H1 (cell line): ENCODE results near the gene PRRT1. TPM values are rescaled to one million over a fixed set of nuclear protein-coding genes. Genes with fewer than 3 reads are reported as not detected.

Experiments used
- CTCF ChIA-PET: fragments of 300-600 bp; sonication (Branson Sonifier 250); formaldehyde crosslinking; loops from one replicate; lab custom pipeline; 2021; ENCODE audit not compliant: partially characterized antibody; lab: Charles Lee
- POLR2A ChIA-PET: fragments of 300-600 bp; sonication (Branson Sonifier 250); formaldehyde crosslinking; loops from one replicate; lab custom pipeline; 2021; ENCODE audit warnings: inconsistent platforms; ENCODE audit not compliant: partially characterized antibody; lab: Charles Lee
- DNase-seq, 2 experiments: peaks; one replicate each; pipeline versions ENCODE4 v3.0.0 to v3.0.0-alpha.2; 2010 to 2022; ENCODE audit warnings: low spot score in 2 of 2, low read depth in 1 of 2, mixed read lengths in 1 of 2
- FAIRE-seq: peaks from 2 replicates; lab custom pipeline; 2011; peaks lifted over from hg19 to GRCh38; lab: Jason Lieb, UNC
- H2AFZ ChIP-seq: 2 replicates; pipeline ENCODE4 v1.8.1; 2012; ENCODE audit warnings: low read length, inconsistent platforms
- H2AK5ac ChIP-seq: 2 replicates; pipeline ENCODE4 v1.6.1; 2013; ENCODE audit warnings: low read depth, low read length
- H2BK120ac ChIP-seq: replicated peaks from 2 replicates; pipeline ENCODE3; 2013; ENCODE audit warnings: low read depth, low read length, inconsistent platforms
- H2BK12ac ChIP-seq: 2 replicates; pipeline ENCODE4 v1.6.1; 2013; ENCODE audit warnings: low read depth, low read length
- H2BK15ac ChIP-seq: 2 replicates; pipeline ENCODE4 v1.6.1; 2013; ENCODE audit warnings: low read length
- H2BK20ac ChIP-seq: 2 replicates; pipeline ENCODE4 v1.6.1; 2013; ENCODE audit warnings: low read length
- H2BK5ac ChIP-seq: 2 replicates; pipeline ENCODE4 v1.6.1; 2013; ENCODE audit warnings: low read depth, low read length
- H3K14ac ChIP-seq: 2 replicates; pipeline ENCODE4 v1.6.1; 2013; ENCODE audit warnings: inconsistent platforms; ENCODE audit not compliant: insufficient read length
- H3K18ac ChIP-seq: 2 replicates; pipeline ENCODE4 v1.6.1; 2013; ENCODE audit warnings: low read length; ENCODE audit errors: extremely low read depth
- H3K23ac ChIP-seq: 2 replicates; pipeline ENCODE4 v1.6.1; 2013; ENCODE audit warnings: inconsistent platforms; ENCODE audit not compliant: insufficient read length
- H3K23me2 ChIP-seq: 2 replicates; pipeline ENCODE4 v1.6.1; 2013; ENCODE audit warnings: low read depth, low read length
- H3K27ac ChIP-seq: 2 replicates; pipeline ENCODE4 v1.6.1; 2011; ENCODE audit warnings: low read depth, low read length, inconsistent platforms
- H3K27me3 ChIP-seq, 4 experiments: replicated peaks in 1 of 4; 1 replicate in 1 of 4; 2 replicates in 3 of 4; pipeline versions ENCODE4 v1.6.1 to v1.8.1; 2011 to 2013; ENCODE audit warnings: low read length in 3 of 4, mild to moderate bottlenecking in 3 of 4, inconsistent platforms in 2 of 4, mixed read lengths in 2 of 4, moderate library complexity in 1 of 4; ENCODE audit not compliant: control insufficient read depth in 3 of 4, insufficient read depth in 3 of 4; ENCODE audit errors: extremely low read depth in 1 of 4
- H3K36me3 ChIP-seq, 4 experiments: 2 replicates each; pipeline versions ENCODE4 v1.6.1 to v1.8.1; 2011 to 2013; ENCODE audit warnings: mild to moderate bottlenecking in 4 of 4, low read length in 3 of 4, moderate library complexity in 2 of 4, control low read depth in 1 of 4, inconsistent platforms in 1 of 4; ENCODE audit not compliant: insufficient read depth in 4 of 4, control insufficient read depth in 2 of 4
- H3K4ac ChIP-seq: replicated peaks from 2 replicates; pipeline ENCODE3; 2013; ENCODE audit warnings: low read length, low read depth, mixed read lengths, inconsistent platforms; ENCODE audit not compliant: insufficient read length
- H3K4me1 ChIP-seq, 4 experiments: replicated peaks in 1 of 4; 1 replicate in 1 of 4; 2 replicates in 3 of 4; pipeline versions ENCODE4 v1.6.1 to v1.8.1; 2011 to 2013; ENCODE audit warnings: low read length in 3 of 4, inconsistent platforms in 2 of 4, mixed read lengths in 1 of 4; ENCODE audit not compliant: insufficient read depth in 4 of 4, control insufficient read depth in 3 of 4
- H3K4me2 ChIP-seq, 2 experiments: 2 replicates each; pipeline versions ENCODE4 v1.6.1 to v1.8.1; 2011 to 2013; ENCODE audit warnings: low read depth in 2 of 2, low read length in 2 of 2, control low read depth in 1 of 2, inconsistent platforms in 1 of 2, mild to moderate bottlenecking in 1 of 2; ENCODE audit not compliant: insufficient read depth in 1 of 2
- H3K4me3 ChIP-seq, 4 experiments: fragments of 200-600, 300-600 bp in 1 of 4; sonication (generic), shearing (Covaris generic), sonication (Bioruptor Twin) in 1 of 4; 2 replicates each; pipeline versions ENCODE4 v1.5.1 to v1.8.1; 2011 to 2016; ENCODE audit warnings: low read length in 4 of 4, low read depth in 3 of 4, control low read depth in 2 of 4, inconsistent platforms in 2 of 4, mild to moderate bottlenecking in 2 of 4, mixed read lengths in 1 of 4, moderate library complexity in 1 of 4; ENCODE audit not compliant: insufficient read depth in 2 of 4; ENCODE audit errors: extremely low read depth in 1 of 4
- H3K56ac ChIP-seq: replicated peaks from 2 replicates; pipeline ENCODE3; 2013; ENCODE audit warnings: low read depth, mild to moderate bottlenecking, mixed read lengths, low read length, inconsistent platforms; ENCODE audit not compliant: insufficient read length
- H3K79me1 ChIP-seq: 2 replicates; pipeline ENCODE4 v1.6.1; 2013; ENCODE audit warnings: low read depth, low read length, control low read depth
- H3K79me2 ChIP-seq, 2 experiments: 2 replicates each; pipeline versions ENCODE4 v1.6.1 to v1.8.1; 2012 to 2013; ENCODE audit warnings: low read length in 2 of 2, mild to moderate bottlenecking in 2 of 2, inconsistent platforms in 1 of 2; ENCODE audit not compliant: insufficient read depth in 2 of 2, control insufficient read depth in 1 of 2
- H3K9ac ChIP-seq, 4 experiments: replicated peaks in 1 of 4; 1 replicate in 1 of 4; 2 replicates in 3 of 4; pipeline versions ENCODE4 v1.6.1 to v1.8.1; 2011 to 2013; ENCODE audit warnings: low read depth in 3 of 4, low read length in 3 of 4, control low read depth in 2 of 4, mild to moderate bottlenecking in 2 of 4, moderate library complexity in 2 of 4, inconsistent platforms in 1 of 4; ENCODE audit errors: extremely low read depth in 1 of 4
- H3K9me3 ChIP-seq, 2 experiments: 2 replicates each; pipeline versions ENCODE4 v1.6.1 to v1.8.1; 2012 to 2013; ENCODE audit warnings: mild to moderate bottlenecking in 2 of 2, moderate library complexity in 2 of 2, control low read depth in 1 of 2, inconsistent platforms in 1 of 2, low read depth in 1 of 2, low read length in 1 of 2, mixed read lengths in 1 of 2; ENCODE audit not compliant: insufficient read depth in 2 of 2
- H4K20me1 ChIP-seq, 2 experiments: replicated peaks in 1 of 2; 2 replicates each; pipeline versions ENCODE3 to v1.8.1; 2011 to 2013; ENCODE audit warnings: inconsistent platforms in 2 of 2, low read length in 2 of 2, mild to moderate bottlenecking in 1 of 2; ENCODE audit not compliant: insufficient read depth in 2 of 2, control insufficient read depth in 1 of 2
- H4K5ac ChIP-seq: 2 replicates; pipeline ENCODE4 v1.6.1; 2013; ENCODE audit warnings: low read length, low read depth, mixed read lengths, inconsistent platforms; ENCODE audit not compliant: insufficient read length
- H4K8ac ChIP-seq: 2 replicates; pipeline ENCODE4 v1.8.0; 2013; ENCODE audit warnings: mild to moderate bottlenecking, moderate library complexity, low read length, inconsistent platforms; ENCODE audit not compliant: insufficient read depth; ENCODE audit errors: extremely low read depth
- H4K91ac ChIP-seq: replicated peaks from 2 replicates; pipeline ENCODE3; 2013; ENCODE audit warnings: low read length, mixed read lengths, inconsistent platforms; ENCODE audit not compliant: insufficient read length
- BACH1 ChIP-seq: IDR thresholded peaks from 2 replicates; pipeline ENCODE4 v1.6.1; 2012; ENCODE audit warnings: low read length, improper control_type of control experiment
- CEBPB ChIP-seq: IDR thresholded peaks from 2 replicates; pipeline ENCODE4 v1.6.1; 2012; ENCODE audit warnings: low read depth, low read length
- HDAC2 ChIP-seq, 2 experiments: fragments of 300-600 bp in 1 of 2; sonication (generic) in 1 of 2; IDR thresholded peaks; 2 replicates each; pipeline ENCODE4 v1.6.1; 2011 to 2012; ENCODE audit warnings: low read depth in 2 of 2, low read length in 2 of 2, mild to moderate bottlenecking in 2 of 2, moderate library complexity in 2 of 2, borderline replicate concordance in 1 of 2, inconsistent platforms in 1 of 2
- HDAC6 ChIP-seq: IDR thresholded peaks from one replicate; pipeline ENCODE4 v1.7.1; 2012; ENCODE audit warnings: low read depth, mild to moderate bottlenecking, inconsistent platforms, low read length, moderate library complexity
- JUN ChIP-seq: IDR thresholded peaks from 2 replicates; pipeline ENCODE4 v1.6.1; 2011; ENCODE audit warnings: low read depth, mild to moderate bottlenecking, improper control_type of control experiment, low read length
- KDM5A ChIP-seq: fragments of 200-600 bp; IDR thresholded peaks from 2 replicates; pipeline ENCODE4 v1.7.1; 2012; ENCODE audit warnings: mild to moderate bottlenecking, low read length, inconsistent platforms, mixed read lengths
- RAD21 ChIP-seq, 2 experiments: IDR thresholded peaks in 1 of 2; conservative IDR thresholded peaks in 1 of 2; 2 replicates each; pipeline ENCODE4 v1.6.1; 2011; ENCODE audit warnings: low read depth in 2 of 2, low read length in 2 of 2, improper control_type of control experiment in 1 of 2, inconsistent platforms in 1 of 2, mild to moderate bottlenecking in 1 of 2, moderate library complexity in 1 of 2
- RBBP5 ChIP-seq: IDR thresholded peaks from 2 replicates; pipeline ENCODE4 v1.7.1; 2012; ENCODE audit warnings: low read depth, mild to moderate bottlenecking, inconsistent platforms, low read length, moderate library complexity, borderline replicate concordance
- SP1 ChIP-seq: IDR thresholded peaks from 2 replicates; pipeline ENCODE4 v1.6.1; 2011; ENCODE audit warnings: low read depth, low read length
- TBP ChIP-seq: IDR thresholded peaks from 2 replicates; pipeline ENCODE4 v1.6.1; 2011; ENCODE audit warnings: low read depth, low read length, improper control_type of control experiment
- TCF12 ChIP-seq: IDR thresholded peaks from 2 replicates; pipeline ENCODE4 v1.6.1; 2011; ENCODE audit warnings: low read depth, mild to moderate bottlenecking, low read length
- WGBS, 2 experiments: shearing (Covaris generic) in 1 of 2; methylation state at CpG; one replicate each; pipeline versions ENCODE4 v1.1.6 to v1.1.7; 2013 to 2015; ENCODE audit warnings: low lambda C conversion rate in 2 of 2, mixed read lengths in 2 of 2, inconsistent platforms in 1 of 2, low coverage in 1 of 2, missing lambda C conversion rate in 1 of 2; ENCODE audit not compliant: insufficient replicate concordance in 2 of 2, insufficient coverage in 1 of 2, insufficient read length in 1 of 2; ENCODE audit errors: extremely low coverage in 1 of 2, missing lambda C conversion rate in 1 of 2; 5-methylcytosine and 5-hydroxymethylcytosine counted together
- polyA plus RNA-seq, 7 experiments: library from polyadenylated mRNA; depleted of rRNA in 3 of 7; stranded (reverse) in 5 of 7; unstranded in 2 of 7; fragments of >200 nt in 5 of 7; fragments of 200-250 nt in 2 of 7; gene quantifications; 1 replicate in 5 of 7; 2 replicates in 1 of 7; 4 replicates in 1 of 7; pipeline versions ENCODE4 v1.2.1 to v1.2.3, GENCODE V29; 2011 to 2013; ENCODE audit warnings: missing spikeins in 2 of 7, mixed read lengths in 2 of 7
- total RNA-seq: library from RNA; stranded (reverse); fragmentation: NEBNext Ultra II Directional; extraction: Animal tissue kit (Norgen Biotek cat#: 25700); gene quantifications from 2 replicates; pipeline ENCODE4 v1.2.1, GENCODE V29; 2021
- TF ChIP-seq, protein P1 (sequence below): IDR thresholded peaks from 2 replicates; pipeline ENCODE4 v1.6.1; 2012; ENCODE audit warnings: inconsistent platforms
- TF ChIP-seq, protein P2 (sequence below): IDR thresholded peaks from 2 replicates; pipeline ENCODE4 v1.6.1; 2012; ENCODE audit warnings: inconsistent platforms

PRRT1 gene
- total and polyA plus RNA-seq, 2 of the 8 experiments (the other 6 are each of a cell fraction or from before 2014, with no cell fraction given) = 0.71 to 2.8 TPM

GRCh38 chr6:32115623-32116022 lies 36.1 kb downstream of the PRRT1 start:
- H3K4ac ChIP-seq = no peak overlapping the region
- H3K4me1 ChIP-seq = peaks cover 0 to 5% (median under 1%) of the 10 kb centered on the region in 4 experiments; a peak in 4 of 7 replicates
- peaks cover 0 to under 1% (median 0%) of the 10 kb centered on the region in 4 experiments; a peak in 1 of 7 replicates for H3K27me3 ChIP-seq
- ChIA-PET CTCF (interaction anchor here (1.2 to 4.8 kb wide), 8 partner anchors 13 to 52 kb away, joined by 3 to 76 read pairs (median 9); partner anchors contain the start of genes ATF6B and FKBPL), POLR2A (interaction anchor here (2.2 kb wide), 1 partner anchor 61 kb away, joined by 10 read pairs; the partner anchor contains the start of gene AGPAT1)
- H2AFZ ChIP-seq = no peak overlapping the region
- peaks cover 6 to 23% (median 11%) of the 10 kb centered on the region in 4 experiments; a peak in 6 of 8 replicates for H3K36me3 ChIP-seq
- no peak overlapping the region for H2BK5ac ChIP-seq
- peaks cover 5% of the 10 kb centered on the region in 2 experiments for H4K20me1 ChIP-seq
- H2BK20ac ChIP-seq = no peak overlapping the region
- H2AK5ac ChIP-seq = no peak overlapping the region
- H3K23ac ChIP-seq = no peak overlapping the region
- H4K91ac ChIP-seq = no peak overlapping the region
- no peak overlapping the region for H3K14ac ChIP-seq
- H3K4me3 ChIP-seq = no peak overlapping the region
- no peak overlapping the region for H2BK12ac ChIP-seq
- no peak for DNase-seq
- WGBS, 2 experiments = 90% methylated on average over 6 of the region's 6 CpGs; no CpG with 5 or more reads in 1 of the 2 experiments
- no peaks in the 10 kb centered on the region for H3K23me2 ChIP-seq
- H4K5ac ChIP-seq = no peak overlapping the region
- H2BK120ac ChIP-seq = no peak overlapping the region
- H3K79me2 ChIP-seq = no peaks in the 10 kb centered on the region
- H3K18ac ChIP-seq = no peak overlapping the region
- no peak overlapping the region for H3K56ac ChIP-seq
- no peaks in the 10 kb centered on the region for H3K79me1 ChIP-seq
- no peaks in the 10 kb centered on the region for H3K9me3 ChIP-seq
- no peak overlapping the region for H3K9ac ChIP-seq
- no peak for FAIRE-seq
- no peak overlapping the region for H3K27ac ChIP-seq
- H2BK15ac ChIP-seq = no peak overlapping the region
- H4K8ac ChIP-seq = no peak overlapping the region
- H3K4me2 ChIP-seq = no peak overlapping the region
- TF ChIP-seq TBP (no peak), RBBP5 (no peak), KDM5A (no peak), TCF12 (no peak), CEBPB (no peak), HDAC2 (IDR thresholded peaks at IDR 0.05; ENCODE audit: borderline replicate concordance in 1 of 2, low read depth in 2 of 2, low read length in 2 of 2) (no peak), BACH1 (no peak), JUN (no peak), HDAC6 (no peak), SP1 (no peak), RAD21 (IDR thresholded peaks at IDR 0.05 in 1 of 2, conservative IDR thresholded peaks at IDR 0.05 in 1 of 2; ENCODE audit: low read depth in 2 of 2, low read length in 2 of 2) (no peak)
- TF ChIP-seq, protein P1, sequence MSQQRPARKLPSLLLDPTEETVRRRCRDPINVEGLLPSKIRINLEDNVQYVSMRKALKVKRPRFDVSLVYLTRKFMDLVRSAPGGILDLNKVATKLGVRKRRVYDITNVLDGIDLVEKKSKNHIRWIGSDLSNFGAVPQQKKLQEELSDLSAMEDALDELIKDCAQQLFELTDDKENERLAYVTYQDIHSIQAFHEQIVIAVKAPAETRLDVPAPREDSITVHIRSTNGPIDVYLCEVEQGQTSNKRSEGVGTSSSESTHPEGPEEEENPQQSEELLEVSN = no peak
- TF ChIP-seq, protein P2, sequence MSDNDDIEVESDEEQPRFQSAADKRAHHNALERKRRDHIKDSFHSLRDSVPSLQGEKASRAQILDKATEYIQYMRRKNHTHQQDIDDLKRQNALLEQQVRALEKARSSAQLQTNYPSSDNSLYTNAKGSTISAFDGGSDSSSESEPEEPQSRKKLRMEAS = no peak
